Measurements from ENCODE around the gene FNBP1L.

- TF ChIP-seq ZFX (CRISPR knock-in tag; IDR thresholded peaks at IDR 0.05) (no peak), FOXA3 (CRISPR knock-in tag; conservative IDR thresholded peaks at IDR 0.05 in 1 of 2, IDR thresholded peaks at IDR 0.05 in 1 of 2) (no peak), CTCF (IDR thresholded peaks at IDR 0.05 in 2 of 3, conservative IDR thresholded peaks at IDR 0.05 in 1 of 3; ENCODE audit: insufficient read depth in 2 of 3, low read depth in 1 of 3, low read length in 3 of 3) (no peak), ZSCAN29 (IDR thresholded peaks at IDR 0.05) (no peak), POLR2A (conservative IDR thresholded peaks at IDR 0.05) (no peak), CREB1 (IDR thresholded peaks at IDR 0.05) (no peak), CREB1 (CRISPR knock-in tag; IDR thresholded peaks at IDR 0.05) (no peak), U2AF2 (optimal IDR thresholded peaks at IDR 0.05; ENCODE audit: low read depth, low read length) (no peak)
These were observed 132.0 kb downstream of the FNBP1L start for GRCh38 chr1:93579891-93580290.
